H9 (cell line): ENCODE data around the gene TDRKH. TPM values are rescaled to one million over a fixed set of nuclear protein-coding genes. Genes with fewer than 3 reads are reported as not detected.

Experiments used
- DNase-seq: peaks from one replicate; pipeline ENCODE4 v3.0.0-alpha.2; 2017
- H2AFZ ChIP-seq: one replicate; pipeline ENCODE4 v1.6.1; 2013; ENCODE audit warnings: mild to moderate bottlenecking, low read length, control low read depth, moderate library complexity
- H2AK5ac ChIP-seq: 2 replicates; pipeline ENCODE4 v1.6.1; 2013; ENCODE audit warnings: low read length, control low read depth, mixed read lengths; ENCODE audit not compliant: insufficient read length
- H2BK120ac ChIP-seq: one replicate; pipeline ENCODE4 v1.6.1; 2013; ENCODE audit warnings: low read depth, mild to moderate bottlenecking, low read length, control low read depth, inconsistent platforms; ENCODE audit not compliant: poor library complexity, severe bottlenecking
- H2BK12ac ChIP-seq: 2 replicates; pipeline ENCODE4 v1.6.1; 2013; ENCODE audit warnings: low read length, control low read depth, mixed read lengths, low read depth; ENCODE audit not compliant: insufficient read length
- H2BK15ac ChIP-seq: 2 replicates; pipeline ENCODE4 v1.6.1; 2013; ENCODE audit warnings: low read depth, low read length, control low read depth
- H2BK20ac ChIP-seq: one replicate; pipeline ENCODE4 v1.6.1; 2013; ENCODE audit warnings: low read depth, mild to moderate bottlenecking, low read length, control low read depth, inconsistent platforms; ENCODE audit not compliant: poor library complexity, severe bottlenecking
- H2BK5ac ChIP-seq: 2 replicates; pipeline ENCODE4 v1.6.1; 2013; ENCODE audit warnings: low read length, control low read depth, mixed read lengths; ENCODE audit not compliant: insufficient read length
- H3K14ac ChIP-seq: 2 replicates; pipeline ENCODE4 v1.6.1; 2013; ENCODE audit warnings: low read length, control low read depth; ENCODE audit not compliant: insufficient read depth
- H3K18ac ChIP-seq: 2 replicates; pipeline ENCODE4 v1.6.1; 2013; ENCODE audit warnings: low read depth, mild to moderate bottlenecking, mixed read lengths, low read length, control low read depth; ENCODE audit not compliant: insufficient read length
- H3K23ac ChIP-seq: 2 replicates; pipeline ENCODE4 v1.6.1; 2013; ENCODE audit warnings: low read length, control low read depth, mixed read lengths, low read depth; ENCODE audit not compliant: insufficient read length
- H3K23me2 ChIP-seq: 2 replicates; pipeline ENCODE4 v1.6.1; 2013; ENCODE audit warnings: low read depth, mild to moderate bottlenecking, mixed read lengths, low read length, control low read depth; ENCODE audit not compliant: insufficient read length, poor library complexity, severe bottlenecking
- H3K27ac ChIP-seq: 2 replicates; pipeline ENCODE4 v1.5.1; 2013; ENCODE audit warnings: low read length, control low read depth, mixed read lengths, low read depth; ENCODE audit not compliant: insufficient read length
- H3K27me3 ChIP-seq: 2 replicates; pipeline ENCODE4 v1.6.1; 2013; ENCODE audit warnings: low read length, control low read depth, inconsistent platforms; ENCODE audit not compliant: insufficient read depth
- H3K4ac ChIP-seq: 2 replicates; pipeline ENCODE4 v1.6.1; 2013; ENCODE audit warnings: low read depth, mild to moderate bottlenecking, control low read depth, inconsistent platforms, low read length, moderate library complexity
- H3K4me1 ChIP-seq: 2 replicates; pipeline ENCODE4 v1.6.1; 2013; ENCODE audit warnings: low read length, control low read depth, inconsistent platforms; ENCODE audit not compliant: insufficient read depth
- H3K4me2 ChIP-seq: 2 replicates; pipeline ENCODE4 v1.6.1; 2013; ENCODE audit warnings: low read length, control low read depth, mixed read lengths; ENCODE audit not compliant: insufficient read length, insufficient read depth
- H3K56ac ChIP-seq: 2 replicates; pipeline ENCODE4 v1.6.1; 2013; ENCODE audit warnings: low read depth, mild to moderate bottlenecking, mixed read lengths, low read length, control low read depth; ENCODE audit not compliant: insufficient read length
- H3K79me1 ChIP-seq: 2 replicates; pipeline ENCODE4 v1.6.1; 2013; ENCODE audit warnings: low read depth, mild to moderate bottlenecking, moderate library complexity, low read length, control low read depth, inconsistent platforms; ENCODE audit not compliant: insufficient read depth, poor library complexity, severe bottlenecking
- H3K79me2 ChIP-seq: 2 replicates; pipeline ENCODE4 v1.6.1; 2013; ENCODE audit warnings: low read length, control low read depth, inconsistent platforms; ENCODE audit not compliant: insufficient read depth
- H3K9ac ChIP-seq: 2 replicates; pipeline ENCODE4 v1.6.1; 2013; ENCODE audit warnings: low read length, control low read depth, mixed read lengths; ENCODE audit not compliant: insufficient read length; ENCODE audit errors: extremely low read depth
- H3K9me3 ChIP-seq: one replicate; pipeline ENCODE4 v1.6.1; 2013; ENCODE audit warnings: low read depth, low read length, inconsistent platforms; ENCODE audit not compliant: control insufficient read depth
- H3T11ph ChIP-seq: one replicate; pipeline ENCODE4 v1.6.1; 2013; ENCODE audit warnings: mild to moderate bottlenecking, low read length, control low read depth, inconsistent platforms
- H4K20me1 ChIP-seq: one replicate; pipeline ENCODE4 v1.6.1; 2013; ENCODE audit not compliant: control insufficient read depth, insufficient read length, insufficient read depth
- H4K5ac ChIP-seq: 2 replicates; pipeline ENCODE4 v1.6.1; 2013; ENCODE audit warnings: low read depth, mild to moderate bottlenecking, mixed read lengths, low read length, control low read depth; ENCODE audit not compliant: insufficient read length
- H4K8ac ChIP-seq: replicated peaks from 2 replicates; pipeline ENCODE4 v1.6.1; 2013; ENCODE audit warnings: low read length, control low read depth, mixed read lengths, low read depth; ENCODE audit not compliant: insufficient read length
- H4K91ac ChIP-seq: 2 replicates; pipeline ENCODE4 v1.6.1; 2013; ENCODE audit warnings: low read depth, mild to moderate bottlenecking, moderate library complexity, mixed read lengths, low read length, control low read depth; ENCODE audit not compliant: insufficient read length
- H3K27ac Mint-ChIP-seq, 3 experiments: 2 replicates in 2 of 3; 3 replicates in 1 of 3; pipeline ENCODE4 v1.8.0; 2020 to 2021; ENCODE audit warnings: mixed read lengths in 3 of 3, mild to moderate bottlenecking in 1 of 3, moderate library complexity in 1 of 3
- H3K27me3 Mint-ChIP-seq: 2 replicates; pipeline ENCODE4 v1.8.0; 2021; ENCODE audit warnings: low read depth, mild to moderate bottlenecking, moderate library complexity, mixed read lengths
- H3K36me3 Mint-ChIP-seq, 3 experiments: 2 replicates in 2 of 3; 3 replicates in 1 of 3; pipeline ENCODE4 v1.8.0; 2020 to 2021; ENCODE audit warnings: low read depth in 3 of 3, mixed read lengths in 3 of 3; ENCODE audit not compliant: insufficient read depth in 1 of 3
- H3K4me1 Mint-ChIP-seq, 2 experiments: 2 replicates each; pipeline ENCODE4 v1.8.0; 2020; ENCODE audit warnings: mixed read lengths in 2 of 2
- H3K4me3 Mint-ChIP-seq, 2 experiments: 2 replicates in 1 of 2; 3 replicates in 1 of 2; pipeline ENCODE4 v1.8.0; 2020 to 2021; ENCODE audit warnings: mild to moderate bottlenecking in 2 of 2, mixed read lengths in 2 of 2, moderate library complexity in 1 of 2
- H3K9me3 Mint-ChIP-seq, 2 experiments: 2 replicates in 1 of 2; 3 replicates in 1 of 2; pipeline ENCODE4 v1.8.0; 2020; ENCODE audit warnings: mild to moderate bottlenecking in 2 of 2, mixed read lengths in 2 of 2, moderate library complexity in 1 of 2
- WGBS: extraction: QIAGEN DNeasy Blood & Tissue Kit; methylation state at CpG from one replicate; pipeline ENCODE4 v1.1.7; 2013; ENCODE audit warnings: missing lambda C conversion rate, low lambda C conversion rate, mixed read lengths; ENCODE audit not compliant: insufficient read length; ENCODE audit errors: extremely low coverage; 5-methylcytosine and 5-hydroxymethylcytosine counted together
- total RNA-seq: library from RNA; stranded (reverse); gene quantifications from 2 replicates; pipeline ENCODE4 v1.2.1, GENCODE V29; 2021
- TF ChIP-seq, protein P1 (sequence below): fragments of 200-600 bp; sonication (generic); conservative IDR thresholded peaks from 3 replicates; pipeline ENCODE4 v1.8.0; 2021; ENCODE audit warnings: antibody characterized with exemption, mild to moderate bottlenecking

TDRKH gene
- total RNA-seq, 1 experiment from 2014 or later = 24.0 TPM

DNA sequence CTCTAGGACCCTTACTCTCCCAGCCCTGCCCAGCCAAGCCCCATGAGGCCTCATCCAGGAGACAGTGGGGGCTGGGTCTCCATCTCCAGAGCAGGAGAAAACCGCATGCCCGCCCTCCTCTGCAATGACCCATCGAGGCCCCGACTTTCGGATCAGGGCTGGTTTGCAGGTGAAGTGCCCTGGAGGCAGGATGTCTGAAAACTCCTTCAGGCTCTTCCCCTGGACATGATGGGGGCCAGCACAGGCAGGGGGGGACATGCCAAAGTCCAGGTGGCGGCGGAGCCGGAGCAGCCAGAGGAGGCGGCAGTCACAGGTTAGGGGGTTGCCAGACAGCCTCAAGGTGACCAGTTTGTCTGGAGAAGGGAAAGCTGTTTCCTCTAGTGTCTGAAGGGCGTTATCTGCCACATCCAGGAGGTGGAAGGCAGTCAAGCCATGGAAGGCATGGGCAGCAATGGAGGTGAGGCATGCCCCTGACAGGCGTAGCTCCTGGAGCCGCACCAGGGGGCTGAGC, 11.1 kb upstream of the TDRKH start:
- Histone ChIP-seq H2AK5ac (no peak overlapping the region), H2AFZ (no peak overlapping the region), H4K91ac (no peak overlapping the region), H2BK12ac (no peak overlapping the region), H2BK120ac (no peak overlapping the region), H4K20me1 (no peaks in the 10 kb centered on the region), H3K79me2 (no peaks in the 10 kb centered on the region), H2BK5ac (no peak overlapping the region), H3T11ph (no peak overlapping the region), H2BK20ac (no peak overlapping the region), H3K56ac (no peak overlapping the region), H4K5ac (no peak overlapping the region), H3K14ac (no peak overlapping the region; the same call in 1 of the 2 replicates), H3K27ac (no peak overlapping the region), H4K8ac (no peak overlapping the region), H3K4me1 (no peaks in the 10 kb centered on the region), H3K27me3 (no peaks in the 10 kb centered on the region), H3K9ac (no peak overlapping the region), H3K23ac (no peak overlapping the region), H3K9me3 (no peaks in the 10 kb centered on the region), H3K18ac (no peak overlapping the region), H3K23me2 (no peaks in the 10 kb centered on the region), H3K4me2 (no peak overlapping the region), H3K79me1 (no peaks in the 10 kb centered on the region), H2BK15ac (no peak overlapping the region), H3K4ac (no peak overlapping the region)
- WGBS = no CpG with 5 or more reads among the region's 12 CpGs
- Mint-ChIP-seq H3K36me3 (no peaks in the 10 kb centered on the region), H3K4me3 (no peak overlapping the region), H3K9me3 (no peaks in the 10 kb centered on the region), H3K27ac (no peak overlapping the region; a peak in 1 of 7 replicates), H3K4me1 (peaks cover 3 to 16% of the 10 kb centered on the region in 2 experiments; a peak in 3 of 4 replicates), H3K27me3 (peaks cover 11% of the 10 kb centered on the region)
- TF ChIP-seq, protein P1, sequence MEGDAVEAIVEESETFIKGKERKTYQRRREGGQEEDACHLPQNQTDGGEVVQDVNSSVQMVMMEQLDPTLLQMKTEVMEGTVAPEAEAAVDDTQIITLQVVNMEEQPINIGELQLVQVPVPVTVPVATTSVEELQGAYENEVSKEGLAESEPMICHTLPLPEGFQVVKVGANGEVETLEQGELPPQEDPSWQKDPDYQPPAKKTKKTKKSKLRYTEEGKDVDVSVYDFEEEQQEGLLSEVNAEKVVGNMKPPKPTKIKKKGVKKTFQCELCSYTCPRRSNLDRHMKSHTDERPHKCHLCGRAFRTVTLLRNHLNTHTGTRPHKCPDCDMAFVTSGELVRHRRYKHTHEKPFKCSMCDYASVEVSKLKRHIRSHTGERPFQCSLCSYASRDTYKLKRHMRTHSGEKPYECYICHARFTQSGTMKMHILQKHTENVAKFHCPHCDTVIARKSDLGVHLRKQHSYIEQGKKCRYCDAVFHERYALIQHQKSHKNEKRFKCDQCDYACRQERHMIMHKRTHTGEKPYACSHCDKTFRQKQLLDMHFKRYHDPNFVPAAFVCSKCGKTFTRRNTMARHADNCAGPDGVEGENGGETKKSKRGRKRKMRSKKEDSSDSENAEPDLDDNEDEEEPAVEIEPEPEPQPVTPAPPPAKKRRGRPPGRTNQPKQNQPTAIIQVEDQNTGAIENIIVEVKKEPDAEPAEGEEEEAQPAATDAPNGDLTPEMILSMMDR = no peak
- DNase-seq = no peak
